ENCODE data around the gene DYNC1LI1. TPM values are rescaled to one million over a fixed set of nuclear protein-coding genes. Genes with fewer than 3 reads are reported as not detected.

The DYNC1LI1 gene
- total RNA-seq, 1 experiment from 2014 or later, result 30.1 TPM

GRCh38 chr3:32612547-32612946 is 41.9 kb upstream of the DYNC1LI1 start:
- H3K9me3 ChIP-seq (ENCODE audit: insufficient read depth, low read depth), result no peaks in the 10 kb centered on the region
- intact Hi-C loops (cut with micrococcal nuclease; ENCODE audit: unreplicated experiment), result no loop called here
- DNase-seq, result no peak
- H3F3A ChIP-seq (ENCODE audit: insufficient read depth, low read depth), result no peaks in the 10 kb centered on the region
- POLR2A ChIA-PET (ENCODE audit: unreplicated experiment), result no interaction called here
- H3K79me2 ChIP-seq (ENCODE audit: low read depth), result no peaks in the 10 kb centered on the region
- no peak overlapping the region for H3K4me2 ChIP-seq
- BruUV-seq (replicated peaks), result no TSS peak
- H3K4me3 ChIP-seq, result no peak overlapping the region
- peaks cover 7% of the 10 kb centered on the region for H3K4me1 ChIP-seq (replicated peaks; ENCODE audit: insufficient read depth)
- no peak for TF ChIP-seq CTCF (conservative IDR thresholded peaks at IDR 0.05)
- no peak for TF ChIP-seq EZH2 (IDR thresholded peaks at IDR 0.05; ENCODE audit: low read depth)
- H4K20me1 ChIP-seq (ENCODE audit: insufficient read depth), result no peaks in the 10 kb centered on the region
- no peaks in the 10 kb centered on the region for H3K9me2 ChIP-seq (ENCODE audit: insufficient read depth)
- H2AFZ ChIP-seq, result no peak overlapping the region
- H3K27ac ChIP-seq, result no peak overlapping the region
- CTCF ChIA-PET, result no interaction called here
- no peaks in the 10 kb centered on the region for H3K27me3 ChIP-seq (ENCODE audit: insufficient read depth, low read depth)
- no peaks in the 10 kb centered on the region for H3K36me3 ChIP-seq (ENCODE audit: low read depth)

- Histone ChIP-seq H3K9me3 (ENCODE audit: insufficient read depth, low read depth) (no peaks in the 10 kb centered on the region), H3K27ac (no peak overlapping the region), H3K36me3 (ENCODE audit: low read depth) (no peaks in the 10 kb centered on the region), H3K27me3 (ENCODE audit: insufficient read depth, low read depth) (no peaks in the 10 kb centered on the region), H3F3A (ENCODE audit: insufficient read depth, low read depth) (no peaks in the 10 kb centered on the region), H4K20me1 (ENCODE audit: insufficient read depth) (no peaks in the 10 kb centered on the region), H3K79me2 (ENCODE audit: low read depth) (no peaks in the 10 kb centered on the region), H3K4me2 (no peak overlapping the region), H3K4me3 (no peak overlapping the region), H2AFZ (no peak overlapping the region), H3K4me1 (replicated peaks; ENCODE audit: insufficient read depth) (no peaks in the 10 kb centered on the region), H3K9me2 (ENCODE audit: insufficient read depth) (no peaks in the 10 kb centered on the region)
- no TSS peak for BruUV-seq (replicated peaks)
- CTCF ChIA-PET, result interaction anchor here (0.6 kb wide), 1 partner anchor 432 kb away, joined by 3 read pairs; no protein-coding TSS in a partner anchor
- intact Hi-C loops (cut with micrococcal nuclease; ENCODE audit: unreplicated experiment), result no loop called here
- TF ChIP-seq CTCF (conservative IDR thresholded peaks at IDR 0.05), result no peak
- TF ChIP-seq EZH2 (IDR thresholded peaks at IDR 0.05; ENCODE audit: low read depth), result no peak
- POLR2A ChIA-PET (ENCODE audit: unreplicated experiment), result no interaction called here
- no peak for DNase-seq
These were observed 36.9 kb upstream of the DYNC1LI1 start for GRCh38 chr3:32607522-32607921.

- no TSS peak for BruUV-seq (replicated peaks)
- no peaks in the 10 kb centered on the region for H3K79me2 ChIP-seq (ENCODE audit: low read depth)
- no peak overlapping the region for H3K4me2 ChIP-seq
- no peak overlapping the region for H2AFZ ChIP-seq
- no peaks in the 10 kb centered on the region for H3K9me3 ChIP-seq (ENCODE audit: insufficient read depth, low read depth)
- H3K4me1 ChIP-seq (replicated peaks; ENCODE audit: insufficient read depth), result no peaks in the 10 kb centered on the region
- H3F3A ChIP-seq (ENCODE audit: insufficient read depth, low read depth), result no peaks in the 10 kb centered on the region
- H3K4me3 ChIP-seq, result no peak overlapping the region
- ChIA-PET POLR2A (ENCODE audit: unreplicated experiment) (no interaction called here), CTCF (interaction anchor here (0.6 kb wide), 1 partner anchor 431 kb away, joined by 3 read pairs; no protein-coding TSS in a partner anchor)
- H4K20me1 ChIP-seq (ENCODE audit: insufficient read depth), result no peaks in the 10 kb centered on the region
- no peaks in the 10 kb centered on the region for H3K36me3 ChIP-seq (ENCODE audit: low read depth)
- intact Hi-C loops (cut with micrococcal nuclease; ENCODE audit: unreplicated experiment), result no loop called here
- TF ChIP-seq EZH2 (IDR thresholded peaks at IDR 0.05; ENCODE audit: low read depth), result no peak
- no peak for TF ChIP-seq CTCF (conservative IDR thresholded peaks at IDR 0.05)
- no peak overlapping the region for H3K27ac ChIP-seq
- no peak for DNase-seq
- no peaks in the 10 kb centered on the region for H3K9me2 ChIP-seq (ENCODE audit: insufficient read depth)
- H3K27me3 ChIP-seq (ENCODE audit: insufficient read depth, low read depth), result no peaks in the 10 kb centered on the region
These were observed 36.3 kb upstream of the DYNC1LI1 start for GRCh38 chr3:32606960-32607359.
